Keratinocyte (primary cell): ENCODE results near the gene KCNK10. TPM values are rescaled to one million over a fixed set of nuclear protein-coding genes. Genes with fewer than 3 reads are reported as not detected.

Experiments used
- DNase-seq: peaks from one replicate; pipeline ENCODE4 v3.0.0-alpha.2; 2011; ENCODE audit warnings: low read depth, missing footprints, low spot score
- FAIRE-seq: peaks from 2 replicates; lab custom pipeline; 2011; peaks lifted over from hg19 to GRCh38; lab: Jason Lieb, UNC
- H2AFZ ChIP-seq: 2 replicates; pipeline ENCODE4 v1.6.0; 2012; ENCODE audit warnings: low read length, control low read depth, inconsistent platforms; ENCODE audit not compliant: control insufficient read depth
- H3K27ac ChIP-seq: 2 replicates; pipeline ENCODE4 v1.5.1; 2011; ENCODE audit warnings: low read length; ENCODE audit not compliant: control insufficient read depth, insufficient read depth
- H3K27me3 ChIP-seq: 3 replicates; pipeline ENCODE4 v1.6.0; 2011; ENCODE audit warnings: low read length; ENCODE audit not compliant: control insufficient read depth, insufficient read depth; ENCODE audit errors: extremely low read depth
- H3K36me3 ChIP-seq, 2 experiments: 2 replicates in 1 of 2; 3 replicates in 1 of 2; pipeline ENCODE4 v1.5.1; 2011; ENCODE audit warnings: low read length in 2 of 2, mild to moderate bottlenecking in 1 of 2; ENCODE audit not compliant: control insufficient read depth in 2 of 2, insufficient read depth in 2 of 2; ENCODE audit errors: extremely low read depth in 1 of 2
- H3K4me1 ChIP-seq: 3 replicates; pipeline ENCODE4 v1.5.1; 2011; ENCODE audit warnings: low read length; ENCODE audit not compliant: control insufficient read depth, insufficient read depth; ENCODE audit errors: extremely low read depth
- H3K4me2 ChIP-seq: 3 replicates; pipeline ENCODE4 v1.6.0; 2011; ENCODE audit warnings: low read depth, low read length; ENCODE audit not compliant: control insufficient read depth, insufficient read depth; ENCODE audit errors: extremely low read depth
- H3K4me3 ChIP-seq, 3 experiments: fragments of 200-600 bp in 1 of 3; sonication (generic) in 1 of 3; 2 replicates in 2 of 3; 3 replicates in 1 of 3; pipeline ENCODE4 v1.5.1; 2011 to 2016; ENCODE audit warnings: low read length in 3 of 3, mild to moderate bottlenecking in 3 of 3, control low read depth in 2 of 3, inconsistent platforms in 1 of 3, low read depth in 1 of 3, mixed read lengths in 1 of 3, mixed run types in 1 of 3, moderate library complexity in 1 of 3; ENCODE audit not compliant: control insufficient read depth in 2 of 3, insufficient read depth in 2 of 3; ENCODE audit errors: extremely low read depth in 1 of 3
- H3K79me2 ChIP-seq: 2 replicates; pipeline ENCODE4 v1.6.0; 2012; ENCODE audit warnings: low read length; ENCODE audit not compliant: control insufficient read depth, insufficient read depth
- H3K9ac ChIP-seq: 3 replicates; pipeline ENCODE4 v1.6.0; 2011; ENCODE audit warnings: low read length; ENCODE audit not compliant: control insufficient read depth, insufficient read depth; ENCODE audit errors: extremely low read depth
- H3K9me1 ChIP-seq: 3 replicates; pipeline ENCODE4 v1.6.0; 2011; ENCODE audit warnings: low read length; ENCODE audit not compliant: control insufficient read depth, insufficient read depth; ENCODE audit errors: extremely low read depth
- H3K9me3 ChIP-seq: 2 replicates; pipeline ENCODE4 v1.5.1; 2012; ENCODE audit warnings: low read depth, low read length; ENCODE audit not compliant: control insufficient read depth
- H4K20me1 ChIP-seq: 3 replicates; pipeline ENCODE4 v1.6.0; 2011; ENCODE audit warnings: low read length; ENCODE audit not compliant: control insufficient read depth, insufficient read depth; ENCODE audit errors: extremely low read depth
- EZH2 ChIP-seq: IDR thresholded peaks from one replicate; pipeline ENCODE4 v1.6.1; 2012; ENCODE audit warnings: inconsistent platforms, mild to moderate bottlenecking, low read length, moderate library complexity
- dilution Hi-C: fragments of 300-500 bp; cut with MboI; formaldehyde crosslinking; loops from one replicate; pipeline ENCODE4 v1.7.0; 2020; ENCODE audit warnings: low sequenced_read_pairs; ENCODE audit not compliant: extremely low pct_ligation_motif_present
- polyA plus RNA-seq, 5 experiments: library from polyadenylated mRNA; depleted of rRNA in 3 of 5; stranded (reverse) in 3 of 5; stranded (forward) in 1 of 5; unstranded in 1 of 5; fragments of >200 nt; gene quantifications; 1 replicate in 1 of 5; 2 replicates in 3 of 5; 3 replicates in 1 of 5; pipeline versions ENCODE4 v1.2.1 to v1.2.3, GENCODE V29; 2011 to 2012; ENCODE audit warnings: missing spikeins in 2 of 5, low read depth in 1 of 5, low replicate concordance in 1 of 5
- TF ChIP-seq, protein P1 (sequence below), 3 experiments: IDR thresholded peaks in 1 of 3; conservative IDR thresholded peaks in 1 of 3; optimal IDR thresholded peaks in 1 of 3; 2 replicates in 2 of 3; 3 replicates in 1 of 3; pipeline versions ENCODE3 to v1.5.1; 2011; ENCODE audit warnings: low read length in 3 of 3, mild to moderate bottlenecking in 3 of 3, moderate library complexity in 2 of 3, control low read depth in 1 of 3, inconsistent platforms in 1 of 3; ENCODE audit not compliant: insufficient read depth in 2 of 3; ENCODE audit errors: extremely low read depth in 1 of 3

KCNK10 gene
- polyA plus RNA-seq, 1 donor (not counting 4 experiments of a cell fraction or from before 2014, with no cell fraction given), result 0.79 TPM

DNA sequence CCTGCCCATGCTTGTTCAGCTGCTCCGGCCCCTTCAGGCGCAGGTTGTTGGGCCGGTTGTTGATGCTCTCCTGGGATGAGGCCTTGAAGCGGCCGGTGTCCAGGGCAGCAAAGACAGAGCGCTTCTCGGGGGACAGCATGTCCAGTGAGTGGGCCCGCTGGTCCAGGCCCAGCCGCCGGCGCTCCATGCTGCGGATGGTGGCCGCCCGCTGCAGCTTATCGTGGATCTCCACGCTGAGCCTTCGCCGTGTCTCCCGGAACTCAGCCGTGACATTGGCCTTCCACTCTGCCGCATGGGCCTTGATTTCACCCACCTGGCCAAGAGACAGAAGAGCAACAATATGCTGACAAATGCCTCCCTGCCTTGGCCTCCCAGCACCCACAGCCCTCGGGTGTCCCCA lies 137.2 kb downstream of the KCNK10 start:
- DNase-seq (no peak), FAIRE-seq (no peak)
- no peaks in the 10 kb centered on the region for H3K9me1 ChIP-seq
- no peak overlapping the region for H3K4me3 ChIP-seq
- H3K36me3 ChIP-seq, result no peaks in the 10 kb centered on the region
- H3K9ac ChIP-seq, result no peak overlapping the region
- H3K27me3 ChIP-seq, result no peaks in the 10 kb centered on the region
- dilution Hi-C loops, result no loop called here
- no peaks in the 10 kb centered on the region for H4K20me1 ChIP-seq
- H3K4me1 ChIP-seq, result no peaks in the 10 kb centered on the region
- H2AFZ ChIP-seq, result no peak overlapping the region
- TF ChIP-seq, protein P1, sequence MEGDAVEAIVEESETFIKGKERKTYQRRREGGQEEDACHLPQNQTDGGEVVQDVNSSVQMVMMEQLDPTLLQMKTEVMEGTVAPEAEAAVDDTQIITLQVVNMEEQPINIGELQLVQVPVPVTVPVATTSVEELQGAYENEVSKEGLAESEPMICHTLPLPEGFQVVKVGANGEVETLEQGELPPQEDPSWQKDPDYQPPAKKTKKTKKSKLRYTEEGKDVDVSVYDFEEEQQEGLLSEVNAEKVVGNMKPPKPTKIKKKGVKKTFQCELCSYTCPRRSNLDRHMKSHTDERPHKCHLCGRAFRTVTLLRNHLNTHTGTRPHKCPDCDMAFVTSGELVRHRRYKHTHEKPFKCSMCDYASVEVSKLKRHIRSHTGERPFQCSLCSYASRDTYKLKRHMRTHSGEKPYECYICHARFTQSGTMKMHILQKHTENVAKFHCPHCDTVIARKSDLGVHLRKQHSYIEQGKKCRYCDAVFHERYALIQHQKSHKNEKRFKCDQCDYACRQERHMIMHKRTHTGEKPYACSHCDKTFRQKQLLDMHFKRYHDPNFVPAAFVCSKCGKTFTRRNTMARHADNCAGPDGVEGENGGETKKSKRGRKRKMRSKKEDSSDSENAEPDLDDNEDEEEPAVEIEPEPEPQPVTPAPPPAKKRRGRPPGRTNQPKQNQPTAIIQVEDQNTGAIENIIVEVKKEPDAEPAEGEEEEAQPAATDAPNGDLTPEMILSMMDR (optimal IDR thresholded peaks at IDR 0.05 in 1 of 3, IDR thresholded peaks at IDR 0.05 in 1 of 3, conservative IDR thresholded peaks at IDR 0.05 in 1 of 3; ENCODE audit: extremely low read depth in 1 of 3, insufficient read depth in 2 of 3, low read length in 3 of 3), result no peak
- no peak for TF ChIP-seq EZH2
- H3K27ac ChIP-seq, result no peak overlapping the region
- H3K4me2 ChIP-seq, result no peak overlapping the region
- H3K79me2 ChIP-seq, result no peaks in the 10 kb centered on the region
- H3K9me3 ChIP-seq, result no peaks in the 10 kb centered on the region

DNA sequence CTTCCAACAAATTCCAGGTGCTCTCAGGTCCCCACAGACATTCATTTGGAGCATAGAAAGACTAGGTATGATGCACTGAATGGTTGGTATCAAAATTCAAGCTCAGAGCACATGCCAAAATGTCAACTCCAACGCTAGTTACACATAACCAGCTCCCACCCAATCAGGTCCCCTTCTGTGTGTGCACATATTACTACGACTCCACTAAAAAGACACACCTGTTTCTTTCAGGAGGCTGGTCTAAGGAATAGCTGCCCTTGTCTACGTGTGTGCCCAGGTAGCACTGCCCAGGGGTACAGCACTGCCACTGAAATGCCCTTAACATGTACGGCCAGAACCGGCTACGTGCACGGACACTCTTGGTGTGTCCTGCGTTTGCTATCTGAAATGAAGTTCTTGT lies 138.1 kb downstream of the KCNK10 start:
- Histone ChIP-seq H4K20me1 (no peaks in the 10 kb centered on the region), H3K4me3 (no peak overlapping the region), H3K4me2 (no peak overlapping the region), H3K9me3 (no peaks in the 10 kb centered on the region), H3K9me1 (no peaks in the 10 kb centered on the region), H3K27me3 (no peaks in the 10 kb centered on the region), H3K36me3 (no peaks in the 10 kb centered on the region), H3K79me2 (no peaks in the 10 kb centered on the region), H3K4me1 (no peaks in the 10 kb centered on the region), H3K9ac (no peak overlapping the region), H2AFZ (no peak overlapping the region), H3K27ac (no peak overlapping the region)
- FAIRE-seq (no peak), DNase-seq (no peak)
- TF ChIP-seq, protein P1 (optimal IDR thresholded peaks at IDR 0.05 in 1 of 3, IDR thresholded peaks at IDR 0.05 in 1 of 3, conservative IDR thresholded peaks at IDR 0.05 in 1 of 3; ENCODE audit: extremely low read depth in 1 of 3, insufficient read depth in 2 of 3, low read length in 3 of 3), result no peak
- no peak for TF ChIP-seq EZH2
- dilution Hi-C loops, result no loop called here
